Right lobe of liver (tissue), 6 donors: ENCODE results near the gene PPA2. TPM values are rescaled to one million over a fixed set of nuclear protein-coding genes. Genes with fewer than 3 reads are reported as not detected.
"Not testable (repeated sequence)": the region's sequence is repeated elsewhere in the genome, so short reads cannot be mapped to it uniquely, and the experiment has no call there.

ENCODE experiments used
- ATAC-seq, 4 donors: fragments of 200-7000 bp; cut with Tn5 transposase; one replicate each; pipeline ENCODE4 v1.9.1; 2020; ENCODE audit warnings: mild to moderate bottlenecking in 4 of 4, moderate library complexity in 4 of 4
- DNase-seq, 3 donors: peaks; one replicate each; pipeline ENCODE4 v3.0.0-alpha.2; 2020
- H3K27ac ChIP-seq, 3 donors: fragments of 200-600 bp; one replicate each; pipeline ENCODE4 v1.8.0; 2022
- H3K27me3 ChIP-seq, 2 donors: fragments of 200-600 bp; one replicate each; pipeline ENCODE4 v1.8.0; 2022
- H3K36me3 ChIP-seq, 4 donors: fragments of 200-600 bp; sonication (generic) in 1 of 4; one replicate each; pipeline versions ENCODE4 v1.5.1 to v1.8.0; 2017 to 2022; ENCODE audit warnings: control low read depth in 1 of 4
- H3K4me1 ChIP-seq, 4 donors: fragments of 200-600 bp; sonication (generic) in 1 of 4; one replicate each; pipeline versions ENCODE4 v1.5.1 to v1.8.0; 2017 to 2022; ENCODE audit warnings: control low read depth in 1 of 4
- H3K4me3 ChIP-seq, 3 donors: fragments of 200-600 bp; one replicate each; pipeline ENCODE4 v1.8.0; 2022
- H3K9me3 ChIP-seq, 4 donors: fragments of 200-600 bp; sonication (generic) in 1 of 4; one replicate each; pipeline versions ENCODE4 v1.5.1 to v1.8.0; 2017 to 2022; ENCODE audit warnings: control low read depth in 1 of 4
- POLR2A ChIP-seq: fragments of 450-650 bp; IDR thresholded peaks from one replicate; pipeline ENCODE4 v1.6.1; 2017; ENCODE audit warnings: antibody characterized with exemption, mild to moderate bottlenecking
- WGBS: methylation state at CpG from one replicate; pipeline ENCODE4 v1.1.6; 2018; ENCODE audit warnings: low coverage, low lambda C conversion rate; ENCODE audit not compliant: insufficient coverage; ENCODE audit errors: missing lambda C conversion rate; 5-methylcytosine and 5-hydroxymethylcytosine counted together
- intact Hi-C, 2 donors: fragments of 100-400 bp; cut with DNase I; formaldehyde crosslinking; loops; one replicate each; pipeline versions ENCODE4 v1.11.2 to v1.14.1; 2022
- total RNA-seq, 6 experiments: library from RNA; depleted of rRNA in 2 of 6; stranded (reverse); fragments of >200 nt in 2 of 6; fragmentation: NEBNext Ultra II Directional in 3 of 6; extraction: Animal tissue kit (Norgen Biotek cat#: 25700) in 3 of 6; gene quantifications; one replicate each; pipeline versions ENCODE4 v1.1.0 to v1.2.4, GENCODE V29; 2016 to 2023
- TF ChIP-seq, protein P1 (sequence below), 4 donors: fragments of 200-600 bp in 3 of 4; fragments of 450-650 bp in 1 of 4; IDR thresholded peaks; one replicate each; pipeline versions ENCODE4 v1.5.1 to v1.8.0; 2016 to 2022; ENCODE audit warnings: antibody characterized with exemption in 4 of 4, mild to moderate bottlenecking in 2 of 4
- donor health status: DM: no; HTN: yes; CAD: no.
- donor health status: DM: no; HTN: no; CAD: no.
- donor health status: DM: no; HTN: no; CAD: no.
- donor health status: DM: no; HTN: yes; CAD: no.
- donor health status: DM: no; HTN: yes; CAD: no.

The PPA2 gene
- total RNA-seq, 6 experiments from 2014 or later: 45.9 to 78.3 (median 65.1) TPM

DNA sequence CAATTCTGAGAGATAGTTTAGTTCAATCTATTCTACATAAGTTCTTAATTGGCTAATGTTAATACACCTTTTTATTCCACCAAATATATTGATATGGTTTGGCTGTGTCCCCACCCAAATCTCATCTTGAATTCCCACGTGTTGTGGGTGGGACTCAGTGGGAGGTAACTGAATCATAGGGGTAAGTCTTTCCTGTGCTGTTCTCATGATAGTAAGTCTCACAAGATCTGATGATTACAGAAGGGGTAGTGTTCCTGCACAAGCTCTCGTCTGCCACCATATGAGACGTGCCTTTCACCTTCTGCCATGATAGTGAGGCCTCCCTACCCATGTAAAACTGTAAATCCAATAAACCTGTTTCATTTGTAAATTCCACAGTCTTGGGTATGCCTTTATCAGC is 11.3 kb downstream of the PPA2 start:
- Histone ChIP-seq H3K4me3 (no peak overlapping the region), H3K9me3 (no peaks in the 10 kb centered on the region), H3K36me3 (no peaks in the 10 kb centered on the region), H3K27me3 (no peaks in the 10 kb centered on the region), H3K4me1 (no peaks in the 10 kb centered on the region), H3K27ac (no peak overlapping the region)
- ATAC-seq (no peak), DNase-seq (no peak)
- TF ChIP-seq POLR2A: no peak
- TF ChIP-seq, protein P1, sequence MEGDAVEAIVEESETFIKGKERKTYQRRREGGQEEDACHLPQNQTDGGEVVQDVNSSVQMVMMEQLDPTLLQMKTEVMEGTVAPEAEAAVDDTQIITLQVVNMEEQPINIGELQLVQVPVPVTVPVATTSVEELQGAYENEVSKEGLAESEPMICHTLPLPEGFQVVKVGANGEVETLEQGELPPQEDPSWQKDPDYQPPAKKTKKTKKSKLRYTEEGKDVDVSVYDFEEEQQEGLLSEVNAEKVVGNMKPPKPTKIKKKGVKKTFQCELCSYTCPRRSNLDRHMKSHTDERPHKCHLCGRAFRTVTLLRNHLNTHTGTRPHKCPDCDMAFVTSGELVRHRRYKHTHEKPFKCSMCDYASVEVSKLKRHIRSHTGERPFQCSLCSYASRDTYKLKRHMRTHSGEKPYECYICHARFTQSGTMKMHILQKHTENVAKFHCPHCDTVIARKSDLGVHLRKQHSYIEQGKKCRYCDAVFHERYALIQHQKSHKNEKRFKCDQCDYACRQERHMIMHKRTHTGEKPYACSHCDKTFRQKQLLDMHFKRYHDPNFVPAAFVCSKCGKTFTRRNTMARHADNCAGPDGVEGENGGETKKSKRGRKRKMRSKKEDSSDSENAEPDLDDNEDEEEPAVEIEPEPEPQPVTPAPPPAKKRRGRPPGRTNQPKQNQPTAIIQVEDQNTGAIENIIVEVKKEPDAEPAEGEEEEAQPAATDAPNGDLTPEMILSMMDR (IDR thresholded peaks at IDR 0.05): no peak
- 92% methylated on average over 3 of the region's 3 CpGs for WGBS
- intact Hi-C loops: no loop called here

DNA sequence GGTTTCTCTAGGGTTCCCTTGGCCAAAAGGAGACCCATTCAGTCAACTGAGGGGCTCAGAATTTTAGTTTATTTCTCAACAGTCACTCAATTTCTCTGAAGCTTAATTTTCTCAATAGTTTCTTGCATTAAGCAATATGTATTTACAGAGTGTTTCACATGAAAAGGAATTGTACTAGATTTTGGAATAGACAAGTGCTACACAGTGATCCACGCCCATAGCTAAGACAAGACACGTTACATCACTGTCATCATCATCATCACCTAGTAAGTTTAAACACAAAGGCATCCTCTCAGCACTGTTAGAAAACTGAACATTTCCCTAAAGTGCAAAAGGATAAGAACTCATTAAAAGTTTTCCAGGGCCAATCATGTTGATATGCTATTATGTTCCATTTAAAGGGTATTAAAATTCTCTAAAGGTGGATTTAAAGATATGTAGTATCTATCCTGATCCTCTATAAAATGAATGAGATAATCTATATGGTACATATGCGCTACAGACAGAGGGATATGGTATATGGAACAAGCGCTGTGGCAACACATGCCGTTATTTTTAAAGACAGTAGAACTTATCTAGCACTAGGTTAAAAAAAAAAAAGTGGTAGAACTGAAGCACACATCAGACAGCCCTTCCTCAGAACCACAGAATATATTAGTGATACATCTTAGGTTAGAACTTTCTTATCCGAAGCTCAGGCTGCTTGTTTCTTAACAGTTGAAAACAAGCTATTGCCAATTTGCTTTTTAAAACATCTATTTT is 12.1 kb downstream of the PPA2 start:
- Histone ChIP-seq H3K36me3 (no peaks in the 10 kb centered on the region), H3K27me3 (no peaks in the 10 kb centered on the region), H3K9me3 (no peaks in the 10 kb centered on the region), H3K4me3 (no peak overlapping the region), H3K4me1 (no peaks in the 10 kb centered on the region), H3K27ac (no peak overlapping the region)
- ATAC-seq (no peak), DNase-seq (no peak)
- WGBS: 93% methylated on average over 6 of the region's 6 CpGs
- intact Hi-C loops: no loop called here
- TF ChIP-seq POLR2A: no peak
- TF ChIP-seq, protein P1 (IDR thresholded peaks at IDR 0.05): no peak

DNA sequence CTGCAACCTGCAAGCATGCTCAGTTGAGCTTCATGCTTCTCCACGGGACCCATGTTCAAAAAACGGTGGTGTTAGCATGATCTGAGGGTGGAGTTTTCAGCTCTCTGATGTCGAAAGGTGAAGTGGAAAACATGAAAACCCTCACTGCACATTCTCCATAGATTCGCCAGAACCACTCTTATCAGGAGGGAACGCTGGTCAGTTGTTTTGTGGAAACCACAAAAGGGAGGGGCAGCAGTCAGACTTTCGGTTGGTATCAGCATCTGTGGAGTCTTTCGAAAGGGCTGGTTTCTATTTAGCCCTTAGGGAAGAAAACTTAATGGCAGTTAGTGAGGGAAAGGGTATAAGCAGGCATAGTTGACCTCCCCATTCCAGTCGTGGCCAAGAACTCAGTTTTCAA is 12.6 kb downstream of the PPA2 start:
- H3K27me3 ChIP-seq: no peaks in the 10 kb centered on the region
- H3K4me1 ChIP-seq: no peaks in the 10 kb centered on the region
- intact Hi-C loops: no loop called here
- ATAC-seq: peak in 3 of 4 donors; percentile 33 to 42 (median 40)
- no peak overlapping the region for H3K4me3 ChIP-seq
- no peak overlapping the region for H3K27ac ChIP-seq
- H3K9me3 ChIP-seq: no peaks in the 10 kb centered on the region
- no peaks in the 10 kb centered on the region for H3K36me3 ChIP-seq
- DNase-seq: no peak
- TF ChIP-seq POLR2A: no peak
- TF ChIP-seq, protein P1 (IDR thresholded peaks at IDR 0.05): no peak
- 59% methylated on average over 4 of the region's 8 CpGs for WGBS

DNA sequence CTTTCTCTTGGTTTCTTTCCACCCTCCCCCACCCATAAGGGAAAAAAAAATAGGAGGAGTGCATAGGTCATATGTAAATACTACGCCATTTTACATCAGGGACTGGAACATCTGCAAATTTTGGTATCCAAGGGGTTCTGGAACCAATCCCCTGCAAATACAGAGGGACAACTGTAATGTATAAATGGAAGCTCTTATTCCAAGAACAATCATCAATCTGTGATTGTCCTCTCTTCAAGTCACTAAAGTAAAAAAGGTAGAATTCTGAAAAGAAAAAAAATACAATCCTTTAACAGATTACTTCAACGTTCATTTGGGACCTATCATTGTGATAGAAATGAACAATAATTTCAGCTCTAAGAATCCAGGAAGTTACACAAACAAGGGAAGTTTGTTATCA is 13.6 kb downstream of the PPA2 start:
- intact Hi-C loops: no loop called here
- no peak for TF ChIP-seq POLR2A
- TF ChIP-seq, protein P1 (IDR thresholded peaks at IDR 0.05): no peak
- no peaks in the 10 kb centered on the region for H3K9me3 ChIP-seq

DNA sequence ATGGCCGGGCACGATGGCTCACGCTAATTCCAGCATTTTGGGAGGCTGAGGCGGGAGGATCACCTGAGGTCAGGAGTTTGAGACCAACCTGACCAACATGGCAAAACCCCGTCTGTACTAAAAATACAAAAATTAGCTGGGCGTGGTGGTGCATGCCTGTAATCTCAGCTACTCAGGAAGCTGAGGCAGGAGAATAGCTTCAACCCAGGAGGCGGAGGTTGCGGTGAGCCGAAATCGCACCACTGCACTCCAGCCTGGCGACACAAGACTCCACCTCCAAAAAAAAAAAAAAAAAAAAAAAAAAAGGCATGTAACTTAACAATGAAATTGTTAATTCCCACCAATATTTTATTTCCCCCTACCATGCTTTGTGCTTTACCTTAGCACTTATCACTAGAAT is 15.3 kb downstream of the PPA2 start:
- ATAC-seq, H3K36me3 ChIP-seq, H3K27ac ChIP-seq, intact Hi-C loops, H3K4me1 ChIP-seq, H3K4me3 ChIP-seq, H3K9me3 ChIP-seq, H3K27me3 ChIP-seq, DNase-seq: not testable (repeated sequence)
- 95% methylated on average over 3 of the region's 11 CpGs for WGBS

More for the DNA sequence above, 13.6 kb downstream of the PPA2 start:
- Histone ChIP-seq H3K4me3 (no peak overlapping the region), H3K27ac (no peak overlapping the region), H3K27me3 (no peaks in the 10 kb centered on the region), H3K4me1 (no peaks in the 10 kb centered on the region), H3K36me3 (no peaks in the 10 kb centered on the region)
- DNase-seq: no peak
- ATAC-seq: no peak
- 66% methylated on average over 2 of the region's 2 CpGs for WGBS
